Measurements from ENCODE around the gene ADAD2.

- TF ChIP-seq POLR2A (IDR thresholded peaks at IDR 0.05; ENCODE audit: low read length), result no peak
- no peak for TF ChIP-seq GATA1 (IDR thresholded peaks at IDR 0.05; ENCODE audit: low read depth, low read length)
These were observed 37.4 kb downstream of the ADAD2 start for GRCh38 chr16:84228256-84228838.

Measured in erythroblast (primary cell).